H1 (cell line): ENCODE results near the gene PELI2. TPM values are rescaled to one million over a fixed set of nuclear protein-coding genes. Genes with fewer than 3 reads are reported as not detected.

ENCODE experiments used
- CTCF ChIA-PET: fragments of 300-600 bp; sonication (Branson Sonifier 250); formaldehyde crosslinking; loops from one replicate; lab custom pipeline; 2021; ENCODE audit not compliant: partially characterized antibody; lab: Charles Lee
- POLR2A ChIA-PET: fragments of 300-600 bp; sonication (Branson Sonifier 250); formaldehyde crosslinking; loops from one replicate; lab custom pipeline; 2021; ENCODE audit warnings: inconsistent platforms; ENCODE audit not compliant: partially characterized antibody; lab: Charles Lee
- DNase-seq, 2 experiments: peaks; one replicate each; pipeline versions ENCODE4 v3.0.0 to v3.0.0-alpha.2; 2010 to 2022; ENCODE audit warnings: low spot score in 2 of 2, low read depth in 1 of 2, mixed read lengths in 1 of 2
- FAIRE-seq: peaks from 2 replicates; lab custom pipeline; 2011; peaks lifted over from hg19 to GRCh38; lab: Jason Lieb, UNC
- H2AFZ ChIP-seq: 2 replicates; pipeline ENCODE4 v1.8.1; 2012; ENCODE audit warnings: low read length, inconsistent platforms
- H2AK5ac ChIP-seq: 2 replicates; pipeline ENCODE4 v1.6.1; 2013; ENCODE audit warnings: low read depth, low read length
- H2BK120ac ChIP-seq: replicated peaks from 2 replicates; pipeline ENCODE3; 2013; ENCODE audit warnings: low read depth, low read length, inconsistent platforms
- H2BK12ac ChIP-seq: 2 replicates; pipeline ENCODE4 v1.6.1; 2013; ENCODE audit warnings: low read depth, low read length
- H2BK15ac ChIP-seq: 2 replicates; pipeline ENCODE4 v1.6.1; 2013; ENCODE audit warnings: low read length
- H2BK20ac ChIP-seq: 2 replicates; pipeline ENCODE4 v1.6.1; 2013; ENCODE audit warnings: low read length
- H2BK5ac ChIP-seq: 2 replicates; pipeline ENCODE4 v1.6.1; 2013; ENCODE audit warnings: low read depth, low read length
- H3K14ac ChIP-seq: 2 replicates; pipeline ENCODE4 v1.6.1; 2013; ENCODE audit warnings: inconsistent platforms; ENCODE audit not compliant: insufficient read length
- H3K18ac ChIP-seq: 2 replicates; pipeline ENCODE4 v1.6.1; 2013; ENCODE audit warnings: low read length; ENCODE audit errors: extremely low read depth
- H3K23ac ChIP-seq: 2 replicates; pipeline ENCODE4 v1.6.1; 2013; ENCODE audit warnings: inconsistent platforms; ENCODE audit not compliant: insufficient read length
- H3K23me2 ChIP-seq: 2 replicates; pipeline ENCODE4 v1.6.1; 2013; ENCODE audit warnings: low read depth, low read length
- H3K27ac ChIP-seq: 2 replicates; pipeline ENCODE4 v1.6.1; 2011; ENCODE audit warnings: low read depth, low read length, inconsistent platforms
- H3K27me3 ChIP-seq, 4 experiments: replicated peaks in 1 of 4; 1 replicate in 1 of 4; 2 replicates in 3 of 4; pipeline versions ENCODE4 v1.6.1 to v1.8.1; 2011 to 2013; ENCODE audit warnings: low read length in 3 of 4, mild to moderate bottlenecking in 3 of 4, inconsistent platforms in 2 of 4, mixed read lengths in 2 of 4, moderate library complexity in 1 of 4; ENCODE audit not compliant: control insufficient read depth in 3 of 4, insufficient read depth in 3 of 4; ENCODE audit errors: extremely low read depth in 1 of 4
- H3K36me3 ChIP-seq, 4 experiments: 2 replicates each; pipeline versions ENCODE4 v1.6.1 to v1.8.1; 2011 to 2013; ENCODE audit warnings: mild to moderate bottlenecking in 4 of 4, low read length in 3 of 4, moderate library complexity in 2 of 4, control low read depth in 1 of 4, inconsistent platforms in 1 of 4; ENCODE audit not compliant: insufficient read depth in 4 of 4, control insufficient read depth in 2 of 4
- H3K4ac ChIP-seq: replicated peaks from 2 replicates; pipeline ENCODE3; 2013; ENCODE audit warnings: low read length, low read depth, mixed read lengths, inconsistent platforms; ENCODE audit not compliant: insufficient read length
- H3K4me1 ChIP-seq, 4 experiments: replicated peaks in 1 of 4; 1 replicate in 1 of 4; 2 replicates in 3 of 4; pipeline versions ENCODE4 v1.6.1 to v1.8.1; 2011 to 2013; ENCODE audit warnings: low read length in 3 of 4, inconsistent platforms in 2 of 4, mixed read lengths in 1 of 4; ENCODE audit not compliant: insufficient read depth in 4 of 4, control insufficient read depth in 3 of 4
- H3K4me2 ChIP-seq, 2 experiments: 2 replicates each; pipeline versions ENCODE4 v1.6.1 to v1.8.1; 2011 to 2013; ENCODE audit warnings: low read depth in 2 of 2, low read length in 2 of 2, control low read depth in 1 of 2, inconsistent platforms in 1 of 2, mild to moderate bottlenecking in 1 of 2; ENCODE audit not compliant: insufficient read depth in 1 of 2
- H3K4me3 ChIP-seq, 4 experiments: fragments of 200-600, 300-600 bp in 1 of 4; sonication (generic), shearing (Covaris generic), sonication (Bioruptor Twin) in 1 of 4; 2 replicates each; pipeline versions ENCODE4 v1.5.1 to v1.8.1; 2011 to 2016; ENCODE audit warnings: low read length in 4 of 4, low read depth in 3 of 4, control low read depth in 2 of 4, inconsistent platforms in 2 of 4, mild to moderate bottlenecking in 2 of 4, mixed read lengths in 1 of 4, moderate library complexity in 1 of 4; ENCODE audit not compliant: insufficient read depth in 2 of 4; ENCODE audit errors: extremely low read depth in 1 of 4
- H3K56ac ChIP-seq: replicated peaks from 2 replicates; pipeline ENCODE3; 2013; ENCODE audit warnings: low read depth, mild to moderate bottlenecking, mixed read lengths, low read length, inconsistent platforms; ENCODE audit not compliant: insufficient read length
- H3K79me1 ChIP-seq: 2 replicates; pipeline ENCODE4 v1.6.1; 2013; ENCODE audit warnings: low read depth, low read length, control low read depth
- H3K79me2 ChIP-seq, 2 experiments: 2 replicates each; pipeline versions ENCODE4 v1.6.1 to v1.8.1; 2012 to 2013; ENCODE audit warnings: low read length in 2 of 2, mild to moderate bottlenecking in 2 of 2, inconsistent platforms in 1 of 2; ENCODE audit not compliant: insufficient read depth in 2 of 2, control insufficient read depth in 1 of 2
- H3K9ac ChIP-seq, 4 experiments: replicated peaks in 1 of 4; 1 replicate in 1 of 4; 2 replicates in 3 of 4; pipeline versions ENCODE4 v1.6.1 to v1.8.1; 2011 to 2013; ENCODE audit warnings: low read depth in 3 of 4, low read length in 3 of 4, control low read depth in 2 of 4, mild to moderate bottlenecking in 2 of 4, moderate library complexity in 2 of 4, inconsistent platforms in 1 of 4; ENCODE audit errors: extremely low read depth in 1 of 4
- H3K9me3 ChIP-seq, 2 experiments: 2 replicates each; pipeline versions ENCODE4 v1.6.1 to v1.8.1; 2012 to 2013; ENCODE audit warnings: mild to moderate bottlenecking in 2 of 2, moderate library complexity in 2 of 2, control low read depth in 1 of 2, inconsistent platforms in 1 of 2, low read depth in 1 of 2, low read length in 1 of 2, mixed read lengths in 1 of 2; ENCODE audit not compliant: insufficient read depth in 2 of 2
- H4K20me1 ChIP-seq, 2 experiments: replicated peaks in 1 of 2; 2 replicates each; pipeline versions ENCODE3 to v1.8.1; 2011 to 2013; ENCODE audit warnings: inconsistent platforms in 2 of 2, low read length in 2 of 2, mild to moderate bottlenecking in 1 of 2; ENCODE audit not compliant: insufficient read depth in 2 of 2, control insufficient read depth in 1 of 2
- H4K5ac ChIP-seq: 2 replicates; pipeline ENCODE4 v1.6.1; 2013; ENCODE audit warnings: low read length, low read depth, mixed read lengths, inconsistent platforms; ENCODE audit not compliant: insufficient read length
- H4K8ac ChIP-seq: 2 replicates; pipeline ENCODE4 v1.8.0; 2013; ENCODE audit warnings: mild to moderate bottlenecking, moderate library complexity, low read length, inconsistent platforms; ENCODE audit not compliant: insufficient read depth; ENCODE audit errors: extremely low read depth
- H4K91ac ChIP-seq: replicated peaks from 2 replicates; pipeline ENCODE3; 2013; ENCODE audit warnings: low read length, mixed read lengths, inconsistent platforms; ENCODE audit not compliant: insufficient read length
- NANOG ChIP-seq: IDR thresholded peaks from 2 replicates; pipeline ENCODE4 v1.6.1; 2011; ENCODE audit warnings: low read length, low read depth, mild to moderate bottlenecking, inconsistent platforms; ENCODE audit not compliant: insufficient read depth, poor library complexity, severe bottlenecking
- NRF1 ChIP-seq: IDR thresholded peaks from 2 replicates; pipeline ENCODE4 v1.6.1; 2011; ENCODE audit warnings: mild to moderate bottlenecking, low read depth, low read length, improper control_type of control experiment
- RBBP5 ChIP-seq: IDR thresholded peaks from 2 replicates; pipeline ENCODE4 v1.7.1; 2012; ENCODE audit warnings: low read depth, mild to moderate bottlenecking, inconsistent platforms, low read length, moderate library complexity, borderline replicate concordance
- SIN3A ChIP-seq, 2 experiments: IDR thresholded peaks in 1 of 2; conservative IDR thresholded peaks in 1 of 2; 2 replicates each; pipeline ENCODE4 v1.6.1; 2011 to 2012; ENCODE audit warnings: low read length in 2 of 2, improper control_type of control experiment in 1 of 2, low read depth in 1 of 2, mild to moderate bottlenecking in 1 of 2
- TCF12 ChIP-seq: IDR thresholded peaks from 2 replicates; pipeline ENCODE4 v1.6.1; 2011; ENCODE audit warnings: low read depth, mild to moderate bottlenecking, low read length
- WGBS, 2 experiments: shearing (Covaris generic) in 1 of 2; methylation state at CpG; one replicate each; pipeline versions ENCODE4 v1.1.6 to v1.1.7; 2013 to 2015; ENCODE audit warnings: low lambda C conversion rate in 2 of 2, mixed read lengths in 2 of 2, inconsistent platforms in 1 of 2, low coverage in 1 of 2, missing lambda C conversion rate in 1 of 2; ENCODE audit not compliant: insufficient replicate concordance in 2 of 2, insufficient coverage in 1 of 2, insufficient read length in 1 of 2; ENCODE audit errors: extremely low coverage in 1 of 2, missing lambda C conversion rate in 1 of 2; 5-methylcytosine and 5-hydroxymethylcytosine counted together
- polyA plus RNA-seq, 7 experiments: library from polyadenylated mRNA; depleted of rRNA in 3 of 7; stranded (reverse) in 5 of 7; unstranded in 2 of 7; fragments of >200 nt in 5 of 7; fragments of 200-250 nt in 2 of 7; gene quantifications; 1 replicate in 5 of 7; 2 replicates in 1 of 7; 4 replicates in 1 of 7; pipeline versions ENCODE4 v1.2.1 to v1.2.3, GENCODE V29; 2011 to 2013; ENCODE audit warnings: missing spikeins in 2 of 7, mixed read lengths in 2 of 7
- total RNA-seq: library from RNA; stranded (reverse); fragmentation: NEBNext Ultra II Directional; extraction: Animal tissue kit (Norgen Biotek cat#: 25700); gene quantifications from 2 replicates; pipeline ENCODE4 v1.2.1, GENCODE V29; 2021

The PELI2 gene
- total and polyA plus RNA-seq, 2 of the 8 experiments (the other 6 are each of a cell fraction or from before 2014, with no cell fraction given): 14.6 to 25.7 TPM

DNA sequence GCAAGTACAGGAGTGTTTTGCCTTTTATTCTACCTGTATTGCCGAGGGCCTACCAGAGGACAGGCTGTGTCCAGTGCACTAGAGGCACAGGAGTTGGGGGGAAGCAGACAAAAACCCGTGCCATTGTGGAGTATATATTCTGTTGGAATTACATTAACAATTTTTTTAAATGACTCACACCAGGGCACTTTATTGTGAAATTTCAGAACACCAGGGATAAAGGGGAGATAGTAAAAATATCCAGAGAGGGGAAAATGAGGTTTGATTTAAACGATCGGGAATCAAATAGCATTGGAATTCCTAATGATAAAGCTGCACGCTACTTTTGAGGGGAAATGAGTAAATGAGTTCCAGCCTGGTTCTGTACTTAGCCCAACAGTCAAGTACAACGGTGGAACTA, 123.2 kb downstream of the PELI2 start:
- no peaks in the 10 kb centered on the region for H3K27me3 ChIP-seq
- no peak overlapping the region for H2AK5ac ChIP-seq
- no peaks in the 10 kb centered on the region for H3K79me2 ChIP-seq
- H2BK120ac ChIP-seq: no peak overlapping the region
- ChIA-PET POLR2A (no interaction called here), CTCF (interaction anchor here (1.8 kb wide), 1 partner anchor 180 kb away, joined by 4 read pairs; no protein-coding TSS in a partner anchor)
- H3K9ac ChIP-seq: no peak overlapping the region
- no peak overlapping the region for H3K4me3 ChIP-seq
- no peaks in the 10 kb centered on the region for H3K9me3 ChIP-seq
- no peak overlapping the region for H4K91ac ChIP-seq
- no peak overlapping the region for H4K5ac ChIP-seq
- H3K79me1 ChIP-seq: no peaks in the 10 kb centered on the region; the same call in none of the 2 replicates
- H3K4ac ChIP-seq: no peak overlapping the region
- H3K4me2 ChIP-seq: no peak overlapping the region
- 0 out of 2 replicates have a peak, but pooled peaks cover 3% of the 10 kb centered on the region for H3K23me2 ChIP-seq
- H2BK12ac ChIP-seq: no peak overlapping the region
- H3K14ac ChIP-seq: no peak overlapping the region
- no peak overlapping the region for H3K27ac ChIP-seq
- H2BK5ac ChIP-seq: no peak overlapping the region
- H3K56ac ChIP-seq: no peak overlapping the region
- H2BK15ac ChIP-seq: no peak overlapping the region
- DNase-seq (no peak), FAIRE-seq (no peak)
- H3K4me1 ChIP-seq: peaks cover 0 to 3% (median 0%) of the 10 kb centered on the region in 4 experiments; a peak in 1 of 7 replicates
- H3K36me3 ChIP-seq: no peaks in the 10 kb centered on the region
- no peak overlapping the region for H3K23ac ChIP-seq
- no peak overlapping the region for H2AFZ ChIP-seq
- no peak overlapping the region for H2BK20ac ChIP-seq
- H4K8ac ChIP-seq: no peak overlapping the region
- WGBS, 2 experiments: 83% methylated on average over 6 of the region's 6 CpGs; no CpG with 5 or more reads in 1 of the 2 experiments
- no peaks in the 10 kb centered on the region for H4K20me1 ChIP-seq
- H3K18ac ChIP-seq: no peak overlapping the region
- TF ChIP-seq TCF12: no peak
- no peak for TF ChIP-seq NANOG
- no peak for TF ChIP-seq RBBP5
- no peak for TF ChIP-seq SIN3A (conservative IDR thresholded peaks at IDR 0.05 in 1 of 2, IDR thresholded peaks at IDR 0.05 in 1 of 2; ENCODE audit: low read depth in 1 of 2, low read length in 2 of 2)
- TF ChIP-seq NRF1: no peak
